Gastrocnemius medialis (tissue), 4 donors: Measurements from ENCODE around the gene CENPT.

Experiments
- POLR2A ChIP-seq, 2 donors: fragments of 450-650 bp; IDR thresholded peaks; one replicate each; pipeline ENCODE4 v1.6.1; 2017; ENCODE audit warnings: antibody characterized with exemption in 2 of 2, mild to moderate bottlenecking in 2 of 2, moderate library complexity in 2 of 2
- TF ChIP-seq, protein P1 (sequence below), 5 experiments: fragments of 450-650 bp in 3 of 5; fragments of 200-600 bp in 2 of 5; sonication (generic) in 2 of 5; IDR thresholded peaks in 4 of 5; conservative IDR thresholded peaks in 1 of 5; 1 replicate in 4 of 5; 2 replicates in 1 of 5; pipeline ENCODE4 v1.5.1; 2016 to 2019; ENCODE audit warnings: antibody characterized with exemption in 5 of 5, mild to moderate bottlenecking in 3 of 5, moderate library complexity in 3 of 5

- TF ChIP-seq, protein P1, sequence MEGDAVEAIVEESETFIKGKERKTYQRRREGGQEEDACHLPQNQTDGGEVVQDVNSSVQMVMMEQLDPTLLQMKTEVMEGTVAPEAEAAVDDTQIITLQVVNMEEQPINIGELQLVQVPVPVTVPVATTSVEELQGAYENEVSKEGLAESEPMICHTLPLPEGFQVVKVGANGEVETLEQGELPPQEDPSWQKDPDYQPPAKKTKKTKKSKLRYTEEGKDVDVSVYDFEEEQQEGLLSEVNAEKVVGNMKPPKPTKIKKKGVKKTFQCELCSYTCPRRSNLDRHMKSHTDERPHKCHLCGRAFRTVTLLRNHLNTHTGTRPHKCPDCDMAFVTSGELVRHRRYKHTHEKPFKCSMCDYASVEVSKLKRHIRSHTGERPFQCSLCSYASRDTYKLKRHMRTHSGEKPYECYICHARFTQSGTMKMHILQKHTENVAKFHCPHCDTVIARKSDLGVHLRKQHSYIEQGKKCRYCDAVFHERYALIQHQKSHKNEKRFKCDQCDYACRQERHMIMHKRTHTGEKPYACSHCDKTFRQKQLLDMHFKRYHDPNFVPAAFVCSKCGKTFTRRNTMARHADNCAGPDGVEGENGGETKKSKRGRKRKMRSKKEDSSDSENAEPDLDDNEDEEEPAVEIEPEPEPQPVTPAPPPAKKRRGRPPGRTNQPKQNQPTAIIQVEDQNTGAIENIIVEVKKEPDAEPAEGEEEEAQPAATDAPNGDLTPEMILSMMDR (IDR thresholded peaks at IDR 0.05 in 4 of 5, conservative IDR thresholded peaks at IDR 0.05 in 1 of 5) = no peak
- TF ChIP-seq POLR2A (IDR thresholded peaks at IDR 0.05) = no peak
These were observed 13.3 kb downstream of the CENPT start for GRCh38 chr16:67834242-67834614.
